A673 (cell line): ENCODE results near the gene RBPMS2.

Experiments
- CTCF ChIP-seq: fragments of 300-800, 200-600 bp; sonication (generic); conservative IDR thresholded peaks from 2 replicates; pipeline ENCODE4 v1.5.1; 2017; ENCODE audit warnings: low read depth, mild to moderate bottlenecking, antibody characterized with exemption, low read length, moderate library complexity, mixed read lengths
- EZH2 ChIP-seq: fragments of 200-600 bp; sonication (generic); IDR thresholded peaks from 2 replicates; pipeline ENCODE4 v1.6.1; 2017; ENCODE audit warnings: borderline replicate concordance, low read depth, mild to moderate bottlenecking, mixed read lengths, antibody characterized with exemption, low read length; ENCODE audit not compliant: poor library complexity, severe bottlenecking

GRCh38 chr15:64731012-64731804, 44.2 kb downstream of the RBPMS2 start:
- TF ChIP-seq CTCF (peak; percentile 92), EZH2 (no peak)
